ENCODE results near the gene CDH22.
A peak's percentile ranks its signal among the peaks of the same experiment; 100 is the strongest.

CDH22 gene, protein sequence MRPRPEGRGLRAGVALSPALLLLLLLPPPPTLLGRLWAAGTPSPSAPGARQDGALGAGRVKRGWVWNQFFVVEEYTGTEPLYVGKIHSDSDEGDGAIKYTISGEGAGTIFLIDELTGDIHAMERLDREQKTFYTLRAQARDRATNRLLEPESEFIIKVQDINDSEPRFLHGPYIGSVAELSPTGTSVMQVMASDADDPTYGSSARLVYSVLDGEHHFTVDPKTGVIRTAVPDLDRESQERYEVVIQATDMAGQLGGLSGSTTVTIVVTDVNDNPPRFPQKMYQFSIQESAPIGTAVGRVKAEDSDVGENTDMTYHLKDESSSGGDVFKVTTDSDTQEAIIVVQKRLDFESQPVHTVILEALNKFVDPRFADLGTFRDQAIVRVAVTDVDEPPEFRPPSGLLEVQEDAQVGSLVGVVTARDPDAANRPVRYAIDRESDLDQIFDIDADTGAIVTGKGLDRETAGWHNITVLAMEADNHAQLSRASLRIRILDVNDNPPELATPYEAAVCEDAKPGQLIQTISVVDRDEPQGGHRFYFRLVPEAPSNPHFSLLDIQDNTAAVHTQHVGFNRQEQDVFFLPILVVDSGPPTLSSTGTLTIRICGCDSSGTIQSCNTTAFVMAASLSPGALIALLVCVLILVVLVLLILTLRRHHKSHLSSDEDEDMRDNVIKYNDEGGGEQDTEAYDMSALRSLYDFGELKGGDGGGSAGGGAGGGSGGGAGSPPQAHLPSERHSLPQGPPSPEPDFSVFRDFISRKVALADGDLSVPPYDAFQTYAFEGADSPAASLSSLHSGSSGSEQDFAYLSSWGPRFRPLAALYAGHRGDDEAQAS

GRCh38 chr20:46308258-46309157 is at the start of gene CDH22:
CDH22 (minus strand) TSS chr20:46308498; CDS start chr20:46251294, 57,204 bp downstream.
- no peak for DNase-seq (ENCODE audit: low read depth)
- no peak within 1 kb of the TSS; the same call in none of the 2 replicates for H3K4me3 ChIP-seq (ENCODE audit: control insufficient read depth, low read depth, low read length)
- TF ChIP-seq, protein P1, sequence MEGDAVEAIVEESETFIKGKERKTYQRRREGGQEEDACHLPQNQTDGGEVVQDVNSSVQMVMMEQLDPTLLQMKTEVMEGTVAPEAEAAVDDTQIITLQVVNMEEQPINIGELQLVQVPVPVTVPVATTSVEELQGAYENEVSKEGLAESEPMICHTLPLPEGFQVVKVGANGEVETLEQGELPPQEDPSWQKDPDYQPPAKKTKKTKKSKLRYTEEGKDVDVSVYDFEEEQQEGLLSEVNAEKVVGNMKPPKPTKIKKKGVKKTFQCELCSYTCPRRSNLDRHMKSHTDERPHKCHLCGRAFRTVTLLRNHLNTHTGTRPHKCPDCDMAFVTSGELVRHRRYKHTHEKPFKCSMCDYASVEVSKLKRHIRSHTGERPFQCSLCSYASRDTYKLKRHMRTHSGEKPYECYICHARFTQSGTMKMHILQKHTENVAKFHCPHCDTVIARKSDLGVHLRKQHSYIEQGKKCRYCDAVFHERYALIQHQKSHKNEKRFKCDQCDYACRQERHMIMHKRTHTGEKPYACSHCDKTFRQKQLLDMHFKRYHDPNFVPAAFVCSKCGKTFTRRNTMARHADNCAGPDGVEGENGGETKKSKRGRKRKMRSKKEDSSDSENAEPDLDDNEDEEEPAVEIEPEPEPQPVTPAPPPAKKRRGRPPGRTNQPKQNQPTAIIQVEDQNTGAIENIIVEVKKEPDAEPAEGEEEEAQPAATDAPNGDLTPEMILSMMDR (IDR thresholded peaks at IDR 0.05; ENCODE audit: control insufficient read depth, insufficient read depth, low read depth, low read length, missing control alignments): peak; percentile 18

DNA sequence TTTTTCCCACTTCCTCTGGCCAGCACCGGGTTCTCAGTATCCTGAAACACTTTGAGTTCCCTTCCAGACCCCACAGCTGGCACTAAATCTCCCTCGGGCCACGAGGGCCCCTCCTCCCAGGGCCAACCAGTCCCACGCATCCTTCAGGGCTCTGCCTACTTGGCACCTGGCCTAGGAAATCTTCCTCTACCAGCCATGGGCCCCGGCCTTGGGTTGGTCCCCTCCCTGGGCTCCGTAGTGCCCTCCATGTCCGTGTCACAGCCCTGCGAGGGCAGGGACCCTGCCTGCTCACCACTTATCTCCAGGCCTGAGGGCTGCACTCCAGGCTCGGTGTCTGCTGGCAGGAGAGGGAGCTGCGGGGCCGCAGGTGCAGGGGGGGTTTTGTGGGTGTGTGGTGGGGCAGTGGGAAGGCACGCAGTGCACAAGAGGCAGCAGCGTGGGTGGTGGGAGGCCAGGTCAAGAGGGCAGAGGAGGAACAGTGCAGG is 48.8 kb upstream of the CDH22 start:
- no peak overlapping the region for H3K4me3 ChIP-seq (ENCODE audit: control insufficient read depth, low read depth, low read length)
- TF ChIP-seq, protein P1 (IDR thresholded peaks at IDR 0.05; ENCODE audit: control insufficient read depth, insufficient read depth, low read depth, low read length, missing control alignments): no peak
- no peak for DNase-seq (ENCODE audit: low read depth)

DNA sequence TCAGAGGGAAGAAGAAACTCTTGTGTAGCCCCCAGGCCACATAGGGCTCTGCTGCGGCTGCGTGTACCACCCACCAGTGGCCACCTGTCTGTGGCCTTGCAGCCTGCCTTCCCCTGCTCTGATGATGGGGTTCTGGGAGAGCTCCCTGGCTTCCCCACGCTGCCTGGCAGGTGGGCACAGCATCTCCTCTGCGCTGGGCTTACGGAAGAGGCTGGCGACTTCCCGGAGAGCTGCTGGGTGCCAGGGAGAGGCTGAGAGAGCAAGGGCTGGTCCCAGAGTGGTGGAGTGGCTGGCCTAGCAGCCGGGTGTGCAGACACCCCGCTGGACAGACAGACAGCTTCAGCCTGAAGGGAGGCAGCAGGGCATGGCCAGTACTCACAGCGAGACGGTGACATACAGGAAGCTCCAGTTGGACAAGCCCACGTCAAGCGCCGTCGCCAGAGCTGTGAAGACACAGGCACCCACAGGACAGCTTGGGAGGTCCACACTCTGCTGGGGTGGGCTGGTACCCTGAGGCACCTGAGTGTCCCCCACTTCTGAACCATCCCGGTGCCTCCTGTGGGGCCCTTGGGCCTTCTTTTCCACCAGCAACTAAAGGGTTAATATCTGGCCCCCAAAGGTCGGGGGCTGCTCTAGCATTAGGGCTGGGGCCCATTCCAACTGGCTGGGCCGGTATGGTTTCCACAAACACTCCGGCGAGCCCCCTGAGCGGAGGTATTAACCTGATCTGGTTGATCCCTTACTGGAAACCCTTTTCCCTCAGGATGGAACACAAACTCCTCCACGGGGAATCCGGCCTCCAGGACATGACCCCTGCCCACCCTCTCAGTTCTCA is 48.1 kb upstream of the CDH22 start:
- no peak overlapping the region for H3K4me3 ChIP-seq (ENCODE audit: control insufficient read depth, low read depth, low read length)
- no peak for DNase-seq (ENCODE audit: low read depth)
- TF ChIP-seq, protein P1 (IDR thresholded peaks at IDR 0.05; ENCODE audit: control insufficient read depth, insufficient read depth, low read depth, low read length, missing control alignments): no peak

GRCh38 chr20:46355778-46356177 is 47.5 kb upstream of the CDH22 start:
- TF ChIP-seq, protein P1 (IDR thresholded peaks at IDR 0.05; ENCODE audit: control insufficient read depth, insufficient read depth, low read depth, low read length, missing control alignments): no peak
- H3K4me3 ChIP-seq (ENCODE audit: control insufficient read depth, low read depth, low read length): no peak overlapping the region
- DNase-seq (ENCODE audit: low read depth): no peak

DNA sequence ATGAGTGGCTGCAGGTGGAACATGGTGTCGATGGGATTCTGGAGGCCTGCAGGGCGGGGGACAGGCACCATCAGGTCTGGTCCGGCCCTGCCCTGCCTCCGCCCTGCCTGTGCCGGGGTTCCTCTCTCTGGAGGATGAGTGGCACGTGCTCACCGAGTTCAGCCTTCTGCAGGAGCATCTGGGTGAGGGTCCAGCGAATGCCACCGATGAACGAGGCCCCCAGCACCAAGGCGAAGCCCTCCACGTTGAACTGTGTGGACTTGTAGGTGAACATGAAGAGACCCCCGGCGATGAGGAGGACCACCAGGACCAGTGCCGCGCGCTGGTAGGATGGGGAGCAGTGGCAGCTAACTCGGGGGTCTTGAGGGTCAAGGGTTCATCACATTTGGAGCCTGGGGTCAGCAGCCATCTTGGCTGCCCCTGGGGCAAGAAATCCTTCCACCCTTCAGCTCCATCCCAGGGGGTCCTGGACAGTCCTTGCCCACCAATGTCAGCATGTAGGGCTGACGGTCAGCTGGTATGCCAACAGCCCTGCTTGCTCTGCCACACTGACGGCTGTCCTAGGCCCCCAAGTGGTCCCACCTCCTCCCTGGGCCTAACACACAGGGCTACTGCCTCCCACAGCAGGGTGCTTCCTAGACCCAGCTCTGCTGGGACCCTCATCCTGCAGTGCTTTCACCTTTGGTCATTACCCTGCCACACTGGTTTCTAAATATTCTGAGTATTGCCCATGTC is 46.8 kb upstream of the CDH22 start:
- TF ChIP-seq, protein P1 (IDR thresholded peaks at IDR 0.05; ENCODE audit: control insufficient read depth, insufficient read depth, low read depth, low read length, missing control alignments): no peak
- DNase-seq (ENCODE audit: low read depth): no peak
- no peak overlapping the region for H3K4me3 ChIP-seq (ENCODE audit: control insufficient read depth, low read depth, low read length)
